ENCODE measurements around the gene PYGB.

Gene PYGB

GRCh38 chr20:25247956-25248785, at the start of gene PYGB:
PYGB (plus strand) TSS chr20:25248085; CDS start chr20:25248179, 94 bp downstream.
- DNase-seq: peak; percentile 84

- no peak for DNase-seq
Measured at GRCh38 chr20:25198663-25199383, 49.1 kb upstream of the PYGB start.

- DNase-seq: no peak
Measured at GRCh38 chr20:25199473-25200260, 48.2 kb upstream of the PYGB start.

- no peak for DNase-seq
Measured at GRCh38 chr20:25203089-25203488, 44.8 kb upstream of the PYGB start.

- no peak for DNase-seq
Measured at GRCh38 chr20:25203871-25204320, 44.0 kb upstream of the PYGB start.

GRCh38 chr20:25204550-25205276, 43.2 kb upstream of the PYGB start:
- DNase-seq: no peak

- no peak for DNase-seq
Measured at GRCh38 chr20:25205277-25206062, 42.4 kb upstream of the PYGB start.

GRCh38 chr20:25206063-25206403, 41.9 kb upstream of the PYGB start:
- no peak for DNase-seq

- DNase-seq: no peak
Measured at GRCh38 chr20:25206548-25206947, 41.3 kb upstream of the PYGB start.

- no peak for DNase-seq
Measured at GRCh38 chr20:25207149-25207959, 40.5 kb upstream of the PYGB start.

GRCh38 chr20:25207960-25208534, 39.8 kb upstream of the PYGB start:
- DNase-seq: no peak

GRCh38 chr20:25209400-25209799, 38.5 kb upstream of the PYGB start:
- DNase-seq: no peak

- no peak for DNase-seq
Measured at GRCh38 chr20:25209911-25210310, 38.0 kb upstream of the PYGB start.

- no peak for DNase-seq
Measured at GRCh38 chr20:25211273-25211672, 36.6 kb upstream of the PYGB start.

- no peak for DNase-seq
Measured at GRCh38 chr20:25212242-25212641, 35.6 kb upstream of the PYGB start.

GRCh38 chr20:25213566-25214425, 34.1 kb upstream of the PYGB start:
- no peak for DNase-seq

- DNase-seq: no peak
Measured at GRCh38 chr20:25214426-25214790, 33.5 kb upstream of the PYGB start.

- DNase-seq: no peak
Measured at GRCh38 chr20:25214819-25215218, 33.1 kb upstream of the PYGB start.

- no peak for DNase-seq
Measured at GRCh38 chr20:25215521-25215920, 32.4 kb upstream of the PYGB start.
